Esophagus squamous epithelium (tissue), 4 donors: ENCODE measurements around the gene ZMIZ1.

Experiments used
- POLR2A ChIP-seq, 4 donors: fragments of 450-650 bp; IDR thresholded peaks; one replicate each; pipeline ENCODE4 v1.6.1; 2017; ENCODE audit warnings: antibody characterized with exemption in 4 of 4, mild to moderate bottlenecking in 4 of 4, moderate library complexity in 3 of 4
- TF ChIP-seq, protein P1 (sequence below), 6 experiments: fragments of 450-650 bp in 4 of 6; fragments of 200-600 bp in 2 of 6; sonication (generic) in 2 of 6; IDR thresholded peaks; one replicate each; pipeline ENCODE4 v1.5.1; 2016 to 2019; ENCODE audit warnings: antibody characterized with exemption in 6 of 6, mild to moderate bottlenecking in 4 of 6, moderate library complexity in 4 of 6

DNA sequence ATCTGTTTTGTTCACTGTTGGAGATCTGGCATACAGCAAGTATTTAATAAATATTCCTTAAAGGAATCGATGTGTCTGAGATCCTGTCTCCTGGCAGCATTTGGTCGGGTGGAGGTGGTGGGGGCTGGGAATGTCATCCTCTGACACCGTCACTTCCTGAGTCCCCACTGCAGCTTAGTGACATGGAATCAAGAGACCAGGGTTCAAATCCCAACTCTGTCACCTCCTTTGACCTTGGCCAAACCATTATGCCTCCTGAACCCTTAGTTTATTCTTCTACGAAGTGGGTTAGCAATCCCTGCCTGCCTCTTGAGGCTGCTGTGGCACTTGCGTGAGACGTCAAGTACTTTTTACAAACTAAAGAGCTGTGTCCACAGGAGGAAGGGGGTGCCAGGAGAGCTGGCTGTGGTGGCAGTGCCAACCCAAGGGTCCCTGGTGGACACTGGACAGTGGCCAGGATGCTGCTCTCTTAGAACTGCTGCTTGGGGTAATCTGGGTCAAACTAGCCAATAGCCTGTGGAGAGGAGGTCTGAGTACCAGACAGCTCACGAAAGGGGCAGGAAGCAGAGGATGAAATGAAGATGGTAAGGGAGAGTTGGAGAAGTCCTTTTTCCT, 8.0 kb upstream of the ZMIZ1 start:
- TF ChIP-seq, protein P1, sequence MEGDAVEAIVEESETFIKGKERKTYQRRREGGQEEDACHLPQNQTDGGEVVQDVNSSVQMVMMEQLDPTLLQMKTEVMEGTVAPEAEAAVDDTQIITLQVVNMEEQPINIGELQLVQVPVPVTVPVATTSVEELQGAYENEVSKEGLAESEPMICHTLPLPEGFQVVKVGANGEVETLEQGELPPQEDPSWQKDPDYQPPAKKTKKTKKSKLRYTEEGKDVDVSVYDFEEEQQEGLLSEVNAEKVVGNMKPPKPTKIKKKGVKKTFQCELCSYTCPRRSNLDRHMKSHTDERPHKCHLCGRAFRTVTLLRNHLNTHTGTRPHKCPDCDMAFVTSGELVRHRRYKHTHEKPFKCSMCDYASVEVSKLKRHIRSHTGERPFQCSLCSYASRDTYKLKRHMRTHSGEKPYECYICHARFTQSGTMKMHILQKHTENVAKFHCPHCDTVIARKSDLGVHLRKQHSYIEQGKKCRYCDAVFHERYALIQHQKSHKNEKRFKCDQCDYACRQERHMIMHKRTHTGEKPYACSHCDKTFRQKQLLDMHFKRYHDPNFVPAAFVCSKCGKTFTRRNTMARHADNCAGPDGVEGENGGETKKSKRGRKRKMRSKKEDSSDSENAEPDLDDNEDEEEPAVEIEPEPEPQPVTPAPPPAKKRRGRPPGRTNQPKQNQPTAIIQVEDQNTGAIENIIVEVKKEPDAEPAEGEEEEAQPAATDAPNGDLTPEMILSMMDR (IDR thresholded peaks at IDR 0.05): no peak
- TF ChIP-seq POLR2A (IDR thresholded peaks at IDR 0.05): no peak
